PC-9 (cell line): Measurements from ENCODE around the gene ATOH8.

Experiments used
- CTCF ChIP-seq: fragments of 200-600 bp; sonication (generic); conservative IDR thresholded peaks from 2 replicates; pipeline ENCODE4 v1.6.1; 2017; ENCODE audit warnings: mixed run types, antibody characterized with exemption, mild to moderate bottlenecking, moderate library complexity
- EZH2 ChIP-seq: fragments of 200-600 bp; sonication (generic); IDR thresholded peaks from 2 replicates; pipeline ENCODE4 v1.8.0; 2017; ENCODE audit warnings: antibody characterized with exemption, low read depth

GRCh38 chr2:85724731-85725181 is 29.0 kb upstream of the ATOH8 start:
- TF ChIP-seq CTCF (no peak), EZH2 (no peak)
